GM12801 (cell line): ENCODE results near the gene ANKH.

Source experiments
- CTCF ChIP-seq: IDR thresholded peaks from one replicate; pipeline ENCODE4 v1.5.1; 2011; ENCODE audit warnings: control low read depth; ENCODE audit not compliant: insufficient read length; ENCODE audit errors: extremely low read depth

Gene ANKH

GRCh38 chr5:14851597-14851996 lies 20.0 kb downstream of the ANKH start:
- no peak for TF ChIP-seq CTCF

DNA sequence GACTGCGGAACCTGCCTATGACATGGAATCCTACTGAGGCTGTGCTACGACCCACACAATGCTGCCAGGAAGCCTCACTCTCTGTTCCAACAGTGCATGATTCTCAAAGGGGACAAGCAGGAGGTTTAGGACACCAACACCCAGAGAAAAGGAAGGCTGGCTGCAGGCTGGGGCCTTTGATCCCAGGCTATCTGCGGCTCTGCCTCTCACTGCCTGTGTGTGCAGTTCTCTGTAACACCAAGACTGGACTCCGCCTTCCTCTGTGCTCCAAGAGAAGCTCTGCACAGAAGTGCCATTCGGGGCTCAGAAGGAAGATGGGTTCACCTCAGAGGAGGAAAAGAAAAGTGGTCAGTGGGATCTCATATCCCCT lies 20.5 kb downstream of the ANKH start:
- TF ChIP-seq CTCF = no peak

- TF ChIP-seq CTCF = no peak
These were observed 21.0 kb downstream of the ANKH start for GRCh38 chr5:14850419-14851049.

GRCh38 chr5:14849516-14850294 lies 21.9 kb downstream of the ANKH start:
- no peak for TF ChIP-seq CTCF

GRCh38 chr5:14848385-14848784 lies 23.2 kb downstream of the ANKH start:
- no peak for TF ChIP-seq CTCF

DNA sequence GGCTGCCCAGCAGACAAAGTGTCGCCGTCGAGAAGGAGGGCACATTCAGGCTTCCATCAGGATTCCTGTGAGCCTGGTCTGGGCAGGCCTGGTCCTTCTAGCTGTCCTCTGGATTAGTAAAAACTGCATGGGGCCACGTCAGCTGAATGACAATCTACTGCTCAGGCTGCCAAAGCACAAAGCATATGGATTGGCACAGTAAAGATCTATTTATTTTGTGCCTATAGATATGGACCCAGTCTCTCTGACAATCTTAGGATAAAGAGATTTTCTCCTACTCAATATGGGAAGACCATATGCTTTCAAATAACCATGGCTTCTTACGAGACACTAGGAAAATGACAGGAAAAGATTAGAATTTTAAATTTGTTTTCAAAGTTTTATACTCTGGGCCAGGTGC lies 24.1 kb downstream of the ANKH start:
- TF ChIP-seq CTCF = no peak

DNA sequence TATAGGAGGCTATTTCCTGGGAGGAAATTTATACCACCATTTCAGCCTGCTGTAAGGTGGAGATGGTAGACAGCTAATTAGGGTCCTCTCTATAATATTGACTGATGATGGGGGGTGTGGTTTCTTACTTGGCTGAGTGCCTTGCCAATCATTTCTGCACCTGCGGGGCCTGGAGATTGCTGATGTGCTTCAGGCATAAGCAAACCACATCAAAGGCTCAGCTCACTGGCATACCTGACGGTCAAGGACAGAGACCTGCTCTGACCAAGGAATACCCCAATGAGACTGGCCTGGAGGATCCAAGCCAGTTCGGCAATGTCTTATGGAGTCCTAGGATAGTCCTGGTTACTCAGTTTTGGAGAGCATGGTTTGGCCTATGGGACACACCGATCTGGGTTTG lies 29.5 kb downstream of the ANKH start:
- TF ChIP-seq CTCF = no peak
